Measurements from ENCODE around the gene NDRG3.
"Not testable (repeated sequence)": the region's sequence is repeated elsewhere in the genome, so short reads cannot be mapped to it uniquely, and the experiment has no call there.

The NDRG3 gene

GRCh38 chr20:36686944-36687343 is 58.9 kb downstream of the NDRG3 start:
- no peak for DNase-seq

DNA sequence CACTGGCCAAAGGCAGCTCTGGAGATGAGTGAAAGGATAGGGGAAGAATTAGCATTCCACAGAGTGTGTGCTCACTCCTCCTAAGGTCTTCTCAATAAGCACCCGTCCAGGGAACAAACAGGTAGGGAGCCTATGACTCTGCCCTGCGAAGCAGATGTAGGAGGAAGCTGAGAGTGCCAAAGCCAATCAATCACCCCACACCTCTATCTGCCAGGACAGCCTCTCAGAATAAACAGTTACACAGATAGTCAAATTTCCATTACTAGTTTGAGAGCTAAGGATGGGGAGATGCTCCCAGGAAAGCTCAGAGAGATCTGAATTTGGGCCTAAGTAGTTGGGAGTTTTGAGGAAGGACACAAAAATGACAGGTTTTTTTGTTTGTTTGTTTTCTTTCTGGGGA is 59.4 kb downstream of the NDRG3 start:
- DNase-seq, result no peak

DNA sequence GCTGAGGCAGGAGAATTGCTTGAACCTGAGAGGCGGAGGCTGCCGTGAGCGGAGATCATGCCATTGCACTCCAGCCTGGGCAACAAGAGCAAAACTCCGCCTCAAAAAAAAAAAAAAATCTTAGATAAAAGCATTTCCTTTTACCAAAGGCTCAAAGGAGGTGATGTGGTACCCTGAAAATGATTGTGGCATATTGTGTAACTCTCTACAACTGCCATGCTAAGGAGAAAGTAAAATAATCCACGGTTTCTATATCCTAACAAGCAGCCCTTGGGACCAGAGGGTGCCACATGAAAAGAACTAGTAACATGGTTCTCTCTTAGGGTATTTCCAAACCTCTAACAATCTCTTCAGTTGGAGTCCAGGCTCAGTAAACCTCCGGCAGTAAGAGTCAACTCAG is 61.1 kb downstream of the NDRG3 start:
- DNase-seq, result no peak

- no peak for DNase-seq
These were observed 63.6 kb downstream of the NDRG3 start for GRCh38 chr20:36682311-36682710.

DNA sequence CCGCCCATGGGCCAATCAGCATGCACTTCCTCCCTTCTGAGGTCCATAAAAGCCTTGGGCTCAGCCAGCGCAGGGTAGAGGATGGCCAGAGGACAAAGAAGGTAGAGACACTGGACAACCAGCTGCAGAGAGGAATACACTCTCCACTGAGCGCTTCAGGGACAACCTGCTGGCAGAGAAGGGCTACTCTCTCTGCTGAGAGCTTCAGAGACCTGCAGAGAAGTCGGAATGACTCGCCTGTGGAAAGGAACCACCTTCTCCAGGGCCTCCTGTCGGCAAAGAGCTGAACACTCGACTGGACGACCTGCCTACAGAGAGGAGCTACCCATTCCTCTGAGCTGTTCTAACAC is 68.5 kb downstream of the NDRG3 start:
- no peak for DNase-seq

- DNase-seq, result no peak
These were observed 69.0 kb downstream of the NDRG3 start for GRCh38 chr20:36676701-36677421.

DNA sequence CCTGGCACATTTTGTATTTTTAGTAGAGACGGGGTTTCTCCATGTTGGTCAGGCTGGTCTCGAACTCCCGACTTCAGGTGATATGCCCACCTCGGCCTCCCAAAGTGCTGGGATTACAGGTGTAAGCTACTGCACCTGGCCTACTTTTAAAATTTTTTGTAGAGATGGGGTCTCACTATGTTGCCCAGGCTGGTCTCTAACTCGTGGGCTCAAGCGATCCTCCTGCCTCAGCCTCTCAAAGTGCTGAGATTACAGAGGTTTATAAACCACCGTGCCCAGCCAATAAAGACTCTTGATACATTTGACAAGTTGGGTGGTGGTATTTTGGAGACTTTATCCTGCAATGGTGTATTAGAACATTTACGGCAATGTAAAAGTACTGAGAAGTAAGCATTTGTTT is 70.3 kb downstream of the NDRG3 start:
- DNase-seq, result not testable (repeated sequence)

- no peak for DNase-seq
These were observed 72.9 kb downstream of the NDRG3 start for GRCh38 chr20:36672991-36673390.

GRCh38 chr20:36670665-36671357 is 75.1 kb downstream of the NDRG3 start:
- no peak for DNase-seq

DNA sequence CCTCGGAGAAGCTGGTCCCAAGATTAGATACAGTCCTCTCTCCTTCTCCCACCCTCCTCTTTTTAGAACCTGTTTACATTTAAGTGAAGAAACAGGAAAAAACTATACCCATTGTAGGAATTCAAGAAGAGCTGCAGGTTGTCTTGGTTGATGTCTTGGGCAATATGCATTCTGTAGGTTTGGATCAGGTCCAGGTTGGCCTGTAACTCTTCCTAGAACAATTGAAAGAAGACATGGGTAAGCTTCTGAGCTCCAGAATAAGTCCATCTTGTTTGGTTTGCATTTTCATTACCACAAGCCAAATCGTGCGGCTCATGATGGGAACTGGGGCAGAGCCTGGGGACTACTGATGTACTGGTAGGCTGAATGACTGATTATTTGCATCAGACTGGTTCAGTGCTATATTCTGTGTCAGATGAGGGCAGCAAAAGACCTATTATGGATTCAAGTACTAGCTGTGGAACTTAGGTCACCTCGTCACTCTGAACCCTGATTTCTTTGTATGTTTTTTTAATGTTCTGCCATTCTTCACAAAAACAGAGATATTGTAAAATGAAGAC is 79.6 kb downstream of the NDRG3 start:
- DNase-seq, result no peak

DNA sequence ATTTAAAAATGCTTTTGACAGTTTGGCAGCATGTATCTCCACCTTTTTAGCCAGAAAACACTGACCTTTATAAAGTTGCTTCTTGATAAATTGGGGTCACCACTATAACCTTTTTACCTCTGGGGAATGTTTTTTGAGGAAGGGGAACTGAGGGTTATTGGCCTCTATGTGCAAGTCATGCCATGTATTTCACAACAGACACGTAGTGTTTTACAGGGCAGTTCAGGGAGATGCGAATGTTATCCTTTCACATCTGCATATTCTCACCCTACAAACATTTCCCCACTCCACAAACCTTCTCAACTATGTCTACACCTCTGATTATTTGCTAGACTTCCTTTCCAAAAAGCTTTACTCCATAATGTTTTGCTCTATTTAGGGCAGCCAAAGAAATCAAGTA is 82.9 kb downstream of the NDRG3 start:
- DNase-seq, result no peak

DNA sequence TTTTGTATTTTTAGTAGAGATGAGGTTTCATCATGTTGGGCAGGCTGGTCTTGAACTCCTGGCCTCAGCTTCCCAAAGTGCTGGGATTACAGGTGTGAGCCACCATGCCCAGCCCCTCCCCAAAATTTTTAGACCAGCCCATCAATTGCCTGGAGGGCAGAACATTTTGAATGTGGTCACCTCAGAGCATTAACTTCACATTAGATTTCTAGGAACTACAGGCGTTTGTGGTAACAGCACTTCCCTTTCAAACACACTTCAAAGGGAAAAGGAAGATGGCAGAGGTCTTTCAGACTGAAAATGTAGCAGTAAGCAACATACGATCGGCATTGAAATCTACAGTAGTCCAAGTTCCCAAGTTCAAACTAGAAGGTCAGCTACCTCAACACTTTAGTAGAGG is 87.6 kb downstream of the NDRG3 start:
- DNase-seq, result no peak

- DNase-seq, result no peak
These were observed 89.2 kb downstream of the NDRG3 start for GRCh38 chr20:36656733-36657132.

GRCh38 chr20:36655004-36655403 is 90.9 kb downstream of the NDRG3 start:
- DNase-seq, result no peak

- no peak for DNase-seq
These were observed 91.4 kb downstream of the NDRG3 start for GRCh38 chr20:36654506-36654905.

DNA sequence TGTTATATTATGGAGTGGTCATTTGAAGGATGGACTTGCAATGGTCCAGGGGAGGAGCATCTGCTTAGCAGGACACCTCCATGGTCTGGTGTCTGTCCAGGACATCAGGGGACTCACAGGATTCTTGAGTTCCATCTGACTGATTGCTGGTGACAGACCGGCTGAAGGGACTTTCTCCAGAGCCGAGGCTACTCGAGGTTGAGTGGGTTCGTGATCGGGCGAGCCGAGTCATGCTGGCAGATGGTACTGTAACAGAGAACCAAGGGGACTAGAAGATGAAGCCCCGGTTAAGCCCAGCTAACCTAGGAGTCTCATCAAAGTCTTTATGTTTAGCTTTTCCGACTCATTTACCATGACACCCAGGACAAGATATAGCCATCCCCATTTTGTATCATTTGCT is 92.4 kb downstream of the NDRG3 start:
- DNase-seq, result no peak

- no peak for DNase-seq
These were observed 98.4 kb downstream of the NDRG3 start for GRCh38 chr20:36647196-36648121.

GRCh38 chr20:36646678-36647077 is 99.2 kb downstream of the NDRG3 start:
- DNase-seq, result no peak

DNA sequence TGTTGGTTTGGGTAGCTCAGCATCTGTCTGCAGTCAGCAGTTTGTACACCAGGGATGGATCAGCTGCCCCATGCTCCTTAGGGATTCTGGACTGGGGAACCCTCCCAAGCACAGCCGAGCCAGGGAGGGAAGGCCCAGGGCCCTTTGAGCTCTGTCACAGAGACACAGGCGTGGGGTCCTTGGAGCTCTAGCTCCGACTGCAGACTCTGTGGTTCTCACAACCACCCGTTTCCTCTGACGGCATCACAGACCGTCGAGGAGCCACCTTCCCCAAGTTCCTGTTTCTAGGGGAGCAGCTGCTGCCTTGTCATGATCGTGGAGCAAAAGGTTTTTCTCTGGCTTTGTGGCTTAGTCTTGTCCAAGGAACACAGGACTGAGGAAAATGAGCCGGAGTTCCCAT is 99.9 kb downstream of the NDRG3 start, which contains the start of gene SLA2:
Gene SLA2 (minus strand): TSS at position 199 of the 400 bp plus-strand sequence. CDS start 4,861 bp downstream, outside the sequence.
- peak; percentile 57 for DNase-seq

DNA sequence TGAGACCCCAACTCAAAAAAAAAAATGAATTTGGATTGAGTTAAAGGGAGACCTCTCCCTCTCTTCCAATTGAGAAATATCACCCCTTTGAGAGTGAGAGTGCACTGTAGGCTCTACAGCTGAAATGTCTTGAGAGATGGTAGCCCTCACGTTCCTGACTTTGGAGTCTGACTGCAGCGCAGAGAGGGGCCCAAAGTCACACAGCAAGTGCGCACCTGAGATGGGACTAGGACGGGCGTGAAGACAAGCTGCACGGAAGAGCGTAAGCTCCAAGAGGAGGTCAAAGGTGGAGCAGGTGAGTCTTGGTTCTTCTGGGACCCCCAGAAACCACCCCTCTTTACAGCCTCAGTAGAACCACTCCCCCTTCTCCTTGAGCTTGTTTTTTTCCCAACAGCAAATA is 100.5 kb downstream of the NDRG3 start:
- no peak for DNase-seq

GRCh38 chr20:36644706-36645095 is 101.2 kb downstream of the NDRG3 start:
- DNase-seq, result no peak

DNA sequence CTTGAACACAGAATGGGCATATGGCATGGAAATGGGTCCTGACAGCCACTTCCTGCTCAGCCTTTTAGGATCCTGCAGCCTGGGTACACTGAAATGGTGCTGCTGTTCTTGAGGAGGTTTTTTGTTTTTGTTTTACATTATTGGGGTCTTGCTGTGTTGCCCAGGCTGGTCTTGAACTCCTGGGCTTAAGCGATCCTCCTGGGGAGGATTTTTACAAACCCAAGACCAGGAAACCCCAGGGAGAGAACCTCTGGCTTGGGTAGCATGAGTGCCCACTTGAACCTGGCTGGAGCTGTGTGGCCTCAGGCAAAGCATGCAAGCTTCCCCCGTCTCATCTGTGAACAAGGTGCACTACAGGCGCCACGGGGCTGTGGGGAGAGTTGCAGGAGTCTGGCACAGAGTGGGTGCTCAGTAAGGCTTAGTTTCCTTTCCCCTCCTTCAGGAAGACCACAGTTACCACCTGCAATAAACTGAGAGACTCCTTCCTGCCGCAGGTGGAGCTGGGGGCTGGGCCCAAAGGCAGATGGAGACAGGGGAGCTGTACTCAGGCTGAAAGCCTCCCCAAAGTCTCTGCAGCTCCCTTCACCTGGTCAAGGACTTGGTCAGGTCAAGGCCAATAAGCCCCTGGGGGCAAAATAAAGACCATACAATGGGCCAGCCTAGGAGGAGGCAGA is 101.7 kb downstream of the NDRG3 start:
- peak; percentile 50 for DNase-seq

GRCh38 chr20:36642136-36642535 is 103.8 kb downstream of the NDRG3 start:
- DNase-seq, result no peak

Data from T-helper 9 cell (primary cell).